GM21786 (cell line): ENCODE data around the gene ARHGAP25.

Experiments used
- ATAC-seq: cut with Tn5 transposase; IDR thresholded peaks from one replicate; pipeline ENCODE4 v1.9.1; 2021; ENCODE audit not compliant: unreplicated experiment

The ARHGAP25 gene

GRCh38 chr2:68741238-68741637, 6.6 kb downstream of the ARHGAP25 start:
- no peak for ATAC-seq

GRCh38 chr2:68741805-68742306, 7.2 kb downstream of the ARHGAP25 start:
- no peak for ATAC-seq

- no peak for ATAC-seq
Observed at GRCh38 chr2:68742626-68743415, 8.2 kb downstream of the ARHGAP25 start.

GRCh38 chr2:68743531-68743930, 8.9 kb downstream of the ARHGAP25 start:
- ATAC-seq, result no peak

- ATAC-seq, result no peak
Observed at GRCh38 chr2:68744366-68744912, 9.8 kb downstream of the ARHGAP25 start.

- ATAC-seq, result no peak
Observed at GRCh38 chr2:68745006-68745405, 10.4 kb downstream of the ARHGAP25 start.

GRCh38 chr2:68746408-68746807, 11.8 kb downstream of the ARHGAP25 start:
- ATAC-seq, result no peak

GRCh38 chr2:68747413-68747812, 12.8 kb downstream of the ARHGAP25 start:
- no peak for ATAC-seq

GRCh38 chr2:68747900-68748299, 13.3 kb downstream of the ARHGAP25 start:
- no peak for ATAC-seq

GRCh38 chr2:68748568-68748967, 14.0 kb downstream of the ARHGAP25 start:
- no peak for ATAC-seq

GRCh38 chr2:68749345-68749744, 14.7 kb downstream of the ARHGAP25 start:
- no peak for ATAC-seq

GRCh38 chr2:68750592-68751396, 16.2 kb downstream of the ARHGAP25 start:
- ATAC-seq, result no peak

- ATAC-seq, result peak; percentile 94
Observed at GRCh38 chr2:68751397-68752339, 17.1 kb downstream of the ARHGAP25 start.

GRCh38 chr2:68753318-68753717, 18.7 kb downstream of the ARHGAP25 start:
- no peak for ATAC-seq

- ATAC-seq, result no peak
Observed at GRCh38 chr2:68755071-68755470, 20.5 kb downstream of the ARHGAP25 start.

GRCh38 chr2:68756178-68756577, 21.6 kb downstream of the ARHGAP25 start:
- ATAC-seq, result no peak

GRCh38 chr2:68757081-68757480, 22.5 kb downstream of the ARHGAP25 start:
- no peak for ATAC-seq

GRCh38 chr2:68762100-68762499, 27.5 kb downstream of the ARHGAP25 start:
- no peak for ATAC-seq

- ATAC-seq, result peak; percentile 52
Observed at GRCh38 chr2:68762665-68763064, 28.1 kb downstream of the ARHGAP25 start.

GRCh38 chr2:68764041-68764805, 29.6 kb downstream of the ARHGAP25 start:
- ATAC-seq, result no peak
